ENCODE results near the gene GBGT1.
"Not testable (repeated sequence)": the region's sequence is repeated elsewhere in the genome, so short reads cannot be mapped to it uniquely, and the experiment has no call there.

Gene GBGT1

DNA sequence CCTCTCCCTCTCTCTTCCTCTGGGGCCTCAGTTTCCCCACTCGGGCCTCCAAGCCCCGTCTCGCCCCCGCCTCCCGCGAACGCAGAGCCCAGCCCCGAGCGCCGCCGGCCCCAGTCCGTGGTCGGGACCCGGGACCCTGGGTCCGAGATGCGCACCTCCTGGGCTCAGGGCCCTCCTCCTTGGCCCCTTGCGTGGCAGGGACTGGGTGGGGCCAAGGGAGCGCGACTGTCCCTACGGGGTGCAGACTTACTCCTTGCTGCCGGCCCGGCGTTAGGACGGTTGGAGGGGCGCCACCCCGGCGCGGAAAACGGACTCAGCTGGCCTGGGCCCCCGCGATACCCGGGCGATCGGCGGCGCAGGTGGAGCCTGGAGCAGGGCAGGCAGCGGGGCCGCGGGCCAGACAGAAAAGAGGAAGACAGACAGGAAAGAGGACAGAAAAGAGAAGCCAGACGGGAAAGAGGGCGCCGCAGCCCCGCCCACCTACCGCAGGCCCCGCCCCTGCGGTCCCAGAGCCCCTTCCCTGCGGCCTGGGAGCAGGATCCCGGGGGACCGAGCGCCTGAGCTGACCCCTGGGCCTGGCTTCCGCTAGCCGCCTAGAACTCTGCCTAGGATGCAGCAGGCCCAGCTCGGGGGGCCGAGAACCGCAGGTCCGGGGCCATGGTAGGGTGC is at the start of gene GBGT1:
GBGT1 (minus strand) TSS at position 411 of the 669 bp plus-strand sequence. CDS start 1,502 bp downstream, outside the sequence.
- DNase-seq: peak; percentile 16

DNA sequence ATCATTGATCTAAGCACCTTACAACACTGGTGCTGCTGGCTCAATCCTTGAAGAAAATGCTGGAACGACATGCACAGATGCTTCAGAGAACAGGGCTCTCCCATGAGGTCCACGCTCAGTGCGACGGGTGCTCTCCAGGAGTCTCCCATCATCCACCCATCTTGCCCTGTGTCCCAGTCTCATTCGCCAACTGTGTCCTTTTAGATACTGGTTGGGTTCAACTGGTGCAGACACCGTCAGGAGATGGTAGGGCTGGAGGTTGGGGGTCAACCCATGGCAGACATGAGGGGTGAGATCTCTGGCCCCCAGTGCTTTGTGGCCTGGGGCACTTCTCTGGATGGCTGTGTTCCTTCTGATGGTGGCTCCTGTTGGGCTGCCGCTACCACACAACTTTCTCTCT is 46.9 kb upstream of the GBGT1 start:
- DNase-seq: no peak

DNA sequence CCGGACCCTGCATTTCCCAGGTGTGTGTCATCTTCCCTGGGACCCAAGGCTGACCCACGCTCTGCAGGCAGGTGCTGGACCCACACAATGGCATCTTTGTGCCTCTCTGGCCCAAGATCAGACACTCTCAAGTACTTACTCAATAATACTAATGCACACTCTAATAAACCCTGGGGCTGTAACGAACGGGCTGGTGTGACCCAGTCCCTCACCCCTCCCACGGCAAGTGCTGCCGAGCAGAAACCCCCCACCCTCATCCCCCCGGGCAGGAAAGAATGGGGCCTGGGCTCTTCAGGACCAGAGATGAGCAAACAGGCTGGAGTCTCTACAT is 46.5 kb upstream of the GBGT1 start:
- no peak for DNase-seq

DNA sequence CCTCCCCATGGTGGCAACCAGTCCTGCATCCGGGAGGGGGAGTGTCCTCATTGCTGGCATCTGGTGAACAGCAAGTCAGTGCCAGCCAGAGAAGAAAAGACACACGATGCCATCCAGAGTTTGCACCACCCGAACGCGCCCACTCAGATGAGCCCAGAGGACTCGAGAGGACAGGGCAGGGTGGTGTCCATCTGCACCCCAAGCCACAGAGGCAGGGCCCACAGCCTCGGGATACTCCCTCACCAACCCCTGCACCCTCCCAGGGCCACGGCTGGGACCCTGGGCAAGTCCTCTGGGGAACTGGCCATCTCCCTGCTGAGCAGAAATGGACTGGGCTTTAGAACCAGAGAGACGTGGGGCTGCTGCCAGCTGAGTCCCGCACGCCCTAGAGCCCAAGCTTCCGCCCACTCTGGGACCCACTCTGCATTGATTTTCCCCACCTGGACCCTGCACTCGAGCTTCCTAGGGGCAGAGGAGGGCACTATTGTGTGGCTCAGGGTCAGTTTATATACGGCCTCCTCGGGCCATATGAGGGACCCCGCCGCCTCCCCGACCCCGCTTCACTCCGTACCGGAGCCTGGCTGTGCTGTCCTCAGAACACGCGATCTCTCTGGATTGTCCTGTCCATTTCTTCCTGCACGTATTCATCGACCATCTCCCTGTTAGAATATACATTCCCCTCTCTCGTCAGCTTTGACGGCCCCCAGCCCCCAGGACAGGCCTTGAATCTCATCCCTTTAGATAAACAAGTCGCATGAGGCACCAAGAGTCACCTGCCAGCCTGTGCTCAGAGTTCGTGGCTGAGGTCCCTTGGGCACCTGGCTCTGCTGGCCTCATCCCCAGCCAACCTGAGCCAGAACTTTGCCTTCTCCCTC is 45.9 kb upstream of the GBGT1 start:
- DNase-seq: not testable (repeated sequence)

DNA sequence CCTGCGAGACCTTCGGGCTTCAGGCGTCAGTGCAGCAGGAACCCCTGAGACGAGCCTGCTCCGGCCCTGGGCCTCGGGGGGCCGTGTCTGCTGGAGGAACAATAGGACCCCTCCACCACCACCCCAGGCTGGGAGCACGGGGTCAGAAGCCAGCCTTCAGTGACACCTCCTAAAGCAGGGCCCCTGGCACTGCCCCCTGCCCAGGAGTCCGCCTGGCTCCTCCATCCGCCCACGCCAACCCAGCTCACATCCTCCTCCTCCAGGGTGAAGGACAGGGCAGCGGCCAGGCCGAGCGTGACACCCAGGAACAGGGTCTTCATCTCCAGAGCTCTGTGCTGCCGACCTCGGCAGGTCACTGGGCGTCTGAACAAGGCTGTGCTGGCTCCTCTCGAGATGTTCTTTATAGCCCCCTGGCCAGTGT is 45.2 kb upstream of the GBGT1 start, which contains the start of gene OBP2B:
OBP2B (minus strand) TSS at position 371 of the 421 bp plus-strand sequence; CDS start at position 320, 51 bp downstream.
- not testable (repeated sequence) for DNase-seq

DNA sequence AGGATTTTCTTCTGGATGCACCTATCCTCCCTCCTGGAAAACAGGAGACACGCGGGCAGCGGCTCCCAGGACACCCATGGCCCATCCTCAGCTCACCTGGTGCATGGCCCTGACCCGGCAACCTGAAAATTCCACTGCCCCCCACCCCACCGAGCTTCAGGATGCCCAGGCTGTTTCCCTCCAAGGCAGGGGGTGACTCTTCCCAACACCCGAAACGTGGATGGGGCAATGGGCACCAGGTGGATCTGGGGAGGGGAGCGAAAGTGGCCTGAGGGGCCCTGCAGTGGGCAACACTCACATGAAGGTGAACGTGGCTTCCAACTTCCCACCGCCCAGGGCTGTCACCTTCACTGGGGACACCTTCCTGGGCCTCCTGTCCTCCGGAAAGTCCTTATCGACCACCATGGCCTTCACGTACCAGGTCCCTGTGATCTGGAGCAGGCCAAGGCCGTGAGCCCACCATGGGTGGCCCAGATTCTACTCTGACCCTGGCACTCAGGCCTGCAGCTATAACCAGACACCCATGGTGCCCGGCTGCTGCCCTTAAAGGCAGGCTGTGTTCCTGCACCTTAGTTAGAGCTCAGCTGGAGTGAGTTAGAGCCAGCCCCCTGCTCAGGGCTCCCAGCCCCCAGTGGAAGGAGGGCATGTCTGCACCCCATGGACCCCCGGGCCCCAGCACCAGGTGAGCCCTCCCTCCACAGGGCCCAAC is 44.6 kb upstream of the GBGT1 start:
- not testable (repeated sequence) for DNase-seq

DNA sequence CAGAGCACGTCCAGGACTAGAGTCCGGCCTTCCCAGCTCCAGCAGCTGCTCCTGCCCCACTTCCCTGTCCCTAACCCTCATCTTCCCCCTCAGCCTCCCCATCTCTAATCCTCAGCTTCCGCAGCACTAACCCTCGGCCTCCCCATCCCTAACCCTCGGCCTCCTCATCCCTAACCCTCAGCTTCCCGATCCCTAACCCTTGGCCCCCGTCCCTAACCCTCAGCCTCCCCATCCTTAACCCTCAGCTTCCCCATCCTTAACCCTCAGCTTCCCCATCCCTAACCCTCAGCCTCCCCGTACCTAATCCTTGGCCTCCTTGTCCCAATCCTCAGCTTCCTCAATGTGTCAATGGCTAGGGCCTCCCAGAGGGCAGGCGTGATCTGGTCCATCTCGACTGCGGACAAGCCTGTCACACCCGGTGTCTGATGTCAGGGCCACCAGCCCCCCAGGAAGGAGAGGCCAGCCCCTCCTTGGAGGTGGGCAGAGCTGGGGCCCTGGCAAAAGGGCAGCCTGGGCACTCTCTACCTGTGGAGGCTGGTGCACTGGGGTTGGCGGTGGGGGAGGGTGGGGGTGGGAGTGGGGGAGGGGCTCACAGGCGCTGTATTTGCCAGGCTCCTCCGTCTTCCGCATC is 43.9 kb upstream of the GBGT1 start:
- DNase-seq: no peak

DNA sequence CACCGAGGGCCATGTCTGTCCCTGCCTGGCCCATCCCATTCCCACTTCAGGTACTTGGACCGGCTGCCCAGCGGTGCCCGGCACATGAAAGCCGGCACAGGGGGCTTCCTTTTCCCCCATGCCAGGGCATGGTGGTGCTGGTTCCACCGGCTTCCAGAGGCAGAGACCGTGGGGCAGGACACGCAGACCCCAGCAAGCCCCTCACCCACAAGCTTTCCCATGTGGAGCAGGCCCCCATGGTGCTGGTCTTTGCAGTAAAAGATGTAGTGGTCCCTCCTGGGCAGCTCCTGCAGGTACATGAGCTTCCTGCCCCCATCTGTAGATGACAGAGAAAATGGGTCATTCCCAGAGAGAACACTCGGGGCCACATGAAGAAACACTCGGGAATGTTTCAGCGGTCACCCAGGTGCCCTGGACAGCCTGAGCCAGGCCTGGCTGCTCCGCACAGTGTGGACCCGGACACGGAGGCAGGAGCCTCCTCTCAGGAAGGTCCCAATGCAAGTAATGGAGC is 43.4 kb upstream of the GBGT1 start:
- DNase-seq: no peak

DNA sequence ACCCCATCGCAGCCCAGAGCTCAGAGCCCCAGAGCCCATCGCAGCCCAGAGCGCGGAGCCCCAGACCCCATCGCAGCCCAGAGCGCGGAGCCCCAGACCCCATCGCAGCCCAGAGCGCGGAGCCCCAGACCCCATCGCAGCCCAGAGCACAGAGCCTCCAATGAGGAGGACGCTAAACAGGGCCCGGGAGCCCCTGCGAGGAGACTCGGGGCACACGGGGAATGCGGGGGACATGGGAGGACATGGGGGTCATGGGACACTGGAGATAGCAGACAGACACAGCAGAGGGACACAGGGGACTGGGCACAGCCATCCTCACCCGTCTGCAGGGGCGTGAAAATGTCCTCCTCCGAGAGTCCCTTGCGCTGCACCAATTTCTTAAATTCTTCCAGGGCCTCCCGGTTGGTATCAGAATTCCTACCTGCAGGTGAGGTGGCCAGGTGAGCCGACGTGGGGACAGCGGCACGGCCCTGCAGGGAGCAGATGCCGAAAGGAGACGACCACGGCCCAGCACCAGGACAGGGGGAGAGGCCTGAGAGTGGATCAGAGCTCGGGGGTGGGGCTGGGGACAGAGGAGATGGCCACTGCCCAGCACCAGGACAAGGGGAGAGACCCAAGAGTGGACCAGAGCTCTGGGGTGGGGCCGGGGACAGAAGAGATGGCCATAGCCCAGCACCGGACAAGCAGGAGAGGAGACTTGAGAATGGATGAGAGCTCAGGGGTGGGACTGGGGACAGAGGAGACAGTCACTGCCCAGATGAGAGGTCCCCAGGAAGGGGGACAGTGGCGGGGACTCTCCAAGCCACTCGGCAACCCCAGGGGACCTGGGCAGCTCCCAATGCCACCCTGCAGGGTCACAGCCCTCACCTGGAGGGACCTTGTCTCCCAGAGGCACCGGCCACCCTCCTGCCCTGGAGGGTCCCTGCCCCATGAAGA is 42.5 kb upstream of the GBGT1 start:
- DNase-seq: no peak

DNA sequence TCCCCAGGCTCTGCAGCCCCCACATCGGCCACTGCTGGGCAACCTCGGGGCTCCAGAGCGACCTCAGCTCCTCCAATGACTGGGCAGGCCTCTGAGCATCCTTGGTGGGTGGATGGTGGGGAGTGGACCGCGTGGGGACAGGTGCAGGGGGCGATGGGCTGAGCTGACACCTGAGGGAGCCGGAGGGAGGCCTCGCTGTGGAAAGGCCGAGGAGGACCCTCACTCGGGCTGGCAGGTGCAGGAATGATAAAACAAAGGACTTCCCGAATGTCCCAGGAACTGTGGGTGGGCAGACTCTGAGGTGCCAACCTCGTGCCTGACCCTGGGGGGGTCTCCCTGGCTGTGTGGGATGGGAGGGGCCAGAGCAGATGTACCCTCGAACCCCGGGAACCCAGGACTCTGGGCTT is 41.8 kb upstream of the GBGT1 start:
- DNase-seq: not testable (repeated sequence)

DNA sequence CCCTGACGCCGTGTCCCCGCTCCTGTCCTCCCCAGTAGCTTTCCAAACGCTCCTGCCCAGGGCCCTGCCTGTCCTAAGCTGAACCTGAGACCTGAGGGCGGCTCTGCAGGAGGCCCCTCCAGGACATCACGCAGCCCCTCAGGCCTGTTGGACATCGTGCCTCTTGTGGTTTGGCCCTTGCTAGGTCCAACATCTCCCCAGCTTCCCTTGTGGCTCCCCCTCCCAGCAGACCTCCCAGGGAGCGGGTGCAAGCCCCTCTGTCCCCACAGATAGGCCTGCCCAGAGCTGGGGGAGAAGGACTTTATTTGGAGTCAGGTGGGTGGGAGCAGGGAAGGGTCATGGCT is 41.3 kb upstream of the GBGT1 start:
- no peak for DNase-seq

DNA sequence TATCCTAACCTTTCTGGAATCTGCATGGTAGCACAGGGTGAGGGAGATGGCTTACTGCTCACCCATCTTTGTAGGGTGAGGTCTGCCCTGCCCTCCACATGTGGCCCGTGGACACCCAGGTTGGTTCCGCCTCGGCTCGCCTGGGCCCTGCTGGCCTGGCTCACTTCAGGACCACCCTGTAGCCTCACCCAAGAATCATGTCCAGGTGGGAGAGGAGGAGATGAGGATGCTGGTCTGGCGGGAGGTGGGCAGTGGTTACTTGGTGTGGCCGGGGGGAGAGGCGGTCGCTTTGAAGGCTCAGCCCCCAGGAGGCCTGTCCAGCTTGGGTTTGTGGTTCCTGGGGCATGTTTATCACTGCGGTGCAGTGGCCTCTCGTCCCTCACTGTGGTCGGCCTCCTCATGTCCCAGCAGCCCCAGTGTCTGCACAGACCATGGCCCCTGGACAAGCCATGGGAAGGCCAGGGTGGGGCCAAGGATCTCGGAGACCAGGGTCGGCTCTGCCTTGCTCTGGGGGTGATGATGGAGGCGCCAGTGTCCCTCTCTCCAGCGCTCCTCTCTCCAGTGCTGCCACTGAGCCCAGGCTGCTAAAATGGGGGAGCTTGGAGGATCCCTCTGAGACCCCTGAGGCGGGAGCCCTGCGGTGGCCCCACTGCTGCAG is 40.8 kb upstream of the GBGT1 start:
- no peak for DNase-seq

DNA sequence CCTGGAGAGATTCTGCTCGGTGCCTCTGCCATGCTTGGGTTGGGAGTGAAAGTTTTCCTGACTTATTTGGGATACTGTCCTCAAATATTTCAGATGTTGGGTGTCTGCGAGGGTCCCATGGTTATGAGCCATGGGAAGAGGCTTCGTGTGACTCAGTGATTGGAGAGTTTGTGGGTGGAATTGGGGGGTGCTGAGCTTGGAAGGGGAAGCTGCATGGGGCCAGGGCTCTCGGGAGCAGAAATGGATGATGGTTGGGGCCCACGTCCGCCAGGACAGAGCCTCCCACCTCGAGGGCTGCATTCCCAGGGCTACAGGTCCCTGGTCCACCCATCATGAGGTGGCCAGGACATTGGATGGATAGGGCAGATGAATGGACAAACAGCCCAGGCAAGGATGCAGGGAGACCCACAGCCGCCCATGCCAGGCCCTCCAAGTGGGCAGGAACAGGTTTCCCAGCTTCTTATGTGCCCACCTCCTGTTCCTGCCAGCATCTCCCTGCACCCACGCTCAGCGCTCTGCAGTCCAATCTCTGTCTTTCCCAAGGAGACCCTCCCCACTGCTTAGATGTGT is 39.9 kb upstream of the GBGT1 start:
- DNase-seq: no peak

DNA sequence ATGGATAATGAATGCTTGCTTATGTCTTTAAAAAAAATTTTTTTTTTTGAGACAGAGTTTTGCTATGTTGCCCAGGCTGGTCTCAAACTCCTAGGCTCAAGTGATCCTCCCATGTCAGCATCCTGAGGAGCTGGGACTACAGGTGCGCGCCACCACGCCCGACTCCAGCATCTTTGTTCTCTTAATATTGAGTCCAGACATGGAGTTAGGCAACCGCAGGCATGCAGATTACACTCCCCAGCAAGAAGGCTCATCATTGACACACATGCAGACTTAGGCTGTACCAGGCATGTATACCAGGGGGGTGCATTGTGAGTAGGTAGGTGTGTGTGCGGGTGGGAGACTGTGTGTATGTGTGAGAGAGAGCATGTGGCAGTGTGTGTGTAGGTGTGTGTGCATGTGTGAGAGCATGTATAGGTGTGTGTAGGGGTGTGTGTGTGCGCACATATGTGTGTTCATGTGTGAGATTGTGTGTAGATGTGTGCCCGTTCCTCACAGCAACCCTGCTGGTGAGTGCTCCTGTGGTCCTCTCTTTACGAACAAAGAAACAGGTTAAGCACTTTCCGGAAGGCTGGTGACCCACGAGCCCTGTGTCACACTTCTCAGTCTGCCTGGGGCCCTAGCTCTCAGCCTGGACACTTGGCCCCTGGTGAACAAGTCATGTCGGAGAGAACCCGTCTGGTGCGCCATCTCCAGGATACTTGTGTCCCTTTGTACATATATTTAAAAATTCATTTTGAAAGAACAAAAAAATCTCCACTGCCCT is 39.2 kb upstream of the GBGT1 start:
- no peak for DNase-seq

DNA sequence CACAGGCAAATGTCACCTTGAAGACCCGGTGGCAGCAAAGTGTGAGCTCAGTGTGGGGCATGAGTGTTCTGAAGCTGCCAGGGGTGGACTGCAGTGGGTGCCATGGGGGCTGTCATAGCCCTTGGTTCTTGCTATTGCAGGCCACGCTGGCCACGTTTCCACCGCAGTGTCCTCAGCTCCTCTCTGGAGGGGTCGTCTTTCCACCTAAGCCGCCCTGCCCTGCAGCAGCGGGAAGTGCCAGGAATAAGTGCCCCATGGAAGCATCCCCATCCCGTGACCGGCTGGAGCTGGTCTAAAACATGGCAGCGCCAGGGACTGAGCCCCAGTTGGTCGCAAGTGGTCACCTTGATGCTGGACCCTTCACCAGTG is 38.4 kb upstream of the GBGT1 start:
- no peak for DNase-seq

DNA sequence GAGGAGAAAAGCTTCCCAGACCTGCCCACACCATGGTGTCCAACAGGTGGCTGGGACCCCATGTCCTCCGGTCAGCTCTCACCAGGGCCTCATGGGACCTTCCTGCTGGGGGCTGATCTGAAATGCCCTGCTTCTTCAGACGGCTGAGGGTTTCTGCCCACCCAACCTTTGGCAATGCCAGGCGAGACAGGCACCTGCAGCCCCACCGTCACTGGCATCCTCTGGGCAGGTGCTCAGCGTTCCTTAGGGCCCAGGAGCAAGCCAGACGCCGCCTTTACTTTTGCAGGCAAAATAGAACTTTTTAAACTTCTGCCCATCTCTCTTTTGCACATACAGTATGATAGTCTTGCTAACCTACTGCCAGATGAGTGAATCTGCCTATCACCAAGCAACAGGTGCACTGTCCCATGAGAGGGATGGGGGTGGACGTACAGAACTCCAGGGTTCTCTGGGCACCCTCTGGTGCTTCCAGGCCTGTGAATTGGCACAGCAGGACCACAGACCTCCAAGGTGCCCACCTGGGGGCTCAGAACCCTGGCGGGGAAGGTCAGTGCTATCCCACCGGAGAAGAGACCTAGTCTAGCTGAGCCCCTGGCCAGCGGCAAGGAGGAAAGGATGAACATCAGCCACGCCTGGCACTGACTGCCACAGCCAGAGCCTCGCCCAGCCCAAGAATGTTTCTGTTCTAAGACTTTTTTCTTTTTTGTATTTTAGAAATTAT is 37.9 kb upstream of the GBGT1 start:
- no peak for DNase-seq

DNA sequence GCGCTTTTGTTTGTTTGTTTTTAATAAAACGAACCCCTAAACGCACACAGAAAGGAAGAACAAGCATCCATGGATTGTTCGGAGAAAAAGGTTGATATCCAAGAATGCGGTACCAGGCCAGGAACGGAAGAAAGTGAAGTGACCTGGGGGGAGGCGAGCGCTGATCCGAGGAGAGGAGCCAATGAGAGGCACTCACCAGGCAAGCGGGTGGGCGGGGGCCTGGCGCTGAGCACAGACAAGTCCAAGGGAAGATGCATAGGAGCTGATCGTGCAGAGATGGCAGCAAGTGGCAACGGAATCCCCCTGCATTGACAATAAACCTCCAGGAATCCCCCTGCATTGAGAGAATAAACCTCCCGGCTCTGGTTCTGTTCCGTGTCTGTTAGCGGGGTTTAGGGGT is 36.9 kb upstream of the GBGT1 start:
- DNase-seq: no peak

DNA sequence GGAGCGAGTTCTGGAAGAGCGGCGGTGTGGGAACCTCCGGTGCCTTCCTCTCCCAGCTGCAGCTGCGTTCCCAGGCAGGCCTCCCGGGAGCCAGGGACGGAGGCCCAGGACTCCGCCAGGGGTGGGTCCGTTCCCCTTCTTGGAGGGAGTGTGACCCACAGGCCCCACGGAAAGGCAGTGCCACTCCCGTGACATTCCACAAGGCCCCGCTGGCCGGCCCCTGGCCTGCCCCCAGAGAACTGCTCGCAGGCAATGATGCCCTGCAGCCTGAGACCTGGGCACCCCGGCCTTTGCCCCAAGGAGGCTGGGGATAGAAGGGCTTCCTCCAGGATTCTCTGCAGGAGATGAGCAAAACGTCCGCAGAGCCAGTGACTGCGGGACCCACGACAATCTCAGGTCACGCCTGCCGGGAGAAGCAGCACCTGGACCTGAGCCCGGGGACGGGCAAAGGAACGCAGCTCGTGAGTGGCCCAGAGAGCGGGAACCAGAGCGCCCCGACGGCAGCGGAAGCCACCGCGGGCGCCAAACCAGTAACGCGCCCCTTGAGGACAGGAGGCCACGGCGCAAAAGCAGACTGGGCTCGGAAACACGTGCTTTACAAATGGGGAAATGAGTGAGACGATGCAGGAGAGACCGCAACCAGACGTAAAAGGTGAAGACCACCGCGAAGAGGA is 36.1 kb upstream of the GBGT1 start:
- no peak for DNase-seq

DNA sequence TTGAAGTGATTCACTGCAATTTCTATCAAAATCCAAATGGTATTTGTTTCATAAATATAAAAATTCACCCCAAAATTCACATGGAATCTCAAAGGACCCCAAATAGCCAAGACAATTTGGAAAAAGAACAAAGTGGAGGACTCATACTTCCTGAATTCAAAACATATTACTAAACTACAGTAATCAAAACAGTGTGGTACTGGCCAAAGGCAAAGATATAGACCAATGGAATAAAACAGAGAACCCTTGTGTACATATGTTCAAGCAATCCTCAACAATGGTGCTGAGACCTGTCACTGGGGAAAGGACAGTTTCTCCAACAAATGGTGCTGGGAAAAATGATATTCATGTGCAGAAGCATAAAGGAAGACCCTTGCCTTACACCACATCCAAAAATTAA is 31.3 kb upstream of the GBGT1 start:
- DNase-seq: no peak

Data from NCI-H146 (cell line).